GM23338 (cell line): Measurements from ENCODE around the gene FGGY. TPM values are rescaled to one million over a fixed set of nuclear protein-coding genes. Genes with fewer than 3 reads are reported as not detected.

ENCODE experiments used
- ATAC-seq: fragments of 200-7000 bp; cut with Tn5 transposase; 3 replicates; pipeline ENCODE4 v1.9.1; 2020
- DNase-seq: peaks from one replicate; pipeline ENCODE4 v3.0.0-alpha.2; 2015; ENCODE audit warnings: low spot score
- H2AFZ ChIP-seq: fragments of 200-600 bp; sonication (generic); 2 replicates; pipeline ENCODE4 v1.8.0; 2016; ENCODE audit warnings: antibody characterized with exemption, mild to moderate bottlenecking, moderate library complexity
- H3F3A ChIP-seq: fragments of 200-600 bp; sonication (generic); replicated peaks from 2 replicates; pipeline ENCODE4 v1.8.0; 2017; ENCODE audit warnings: antibody characterized with exemption, mixed run types, low read depth
- H3K27ac ChIP-seq: fragments of 200-600 bp; sonication (generic); 2 replicates; pipeline ENCODE4 v1.6.1; 2016; ENCODE audit warnings: low read depth
- H3K27me3 ChIP-seq: fragments of 200-600 bp; sonication (generic); 2 replicates; pipeline ENCODE4 v1.8.0; 2016; ENCODE audit warnings: mild to moderate bottlenecking, mixed run types, moderate library complexity; ENCODE audit not compliant: insufficient read depth
- H3K36me3 ChIP-seq: fragments of 200-600 bp; sonication (generic); 2 replicates; pipeline ENCODE4 v1.8.0; 2016; ENCODE audit warnings: mild to moderate bottlenecking; ENCODE audit not compliant: insufficient read depth
- H3K4me1 ChIP-seq: fragments of 200-600 bp; sonication (generic); 2 replicates; pipeline ENCODE4 v1.8.0; 2016; ENCODE audit warnings: mild to moderate bottlenecking, moderate library complexity; ENCODE audit not compliant: insufficient read depth
- H3K4me2 ChIP-seq: fragments of 200-600 bp; sonication (generic); 2 replicates; pipeline ENCODE4 v1.7.1; 2017; ENCODE audit warnings: mixed run types
- H3K4me3 ChIP-seq: fragments of 200-600 bp; sonication (generic); 2 replicates; pipeline ENCODE4 v1.6.1; 2016; ENCODE audit warnings: mixed run types
- H3K79me2 ChIP-seq: fragments of 200-600 bp; sonication (generic); replicated peaks from 2 replicates; pipeline ENCODE4 v1.8.0; 2017; ENCODE audit warnings: mild to moderate bottlenecking; ENCODE audit not compliant: insufficient read depth
- H3K9me2 ChIP-seq: fragments of 200-600 bp; sonication (generic); 2 replicates; pipeline ENCODE4 v1.8.0; 2017; ENCODE audit not compliant: insufficient read depth
- H4K20me1 ChIP-seq: fragments of 200-600 bp; sonication (generic); replicated peaks from 2 replicates; pipeline ENCODE4 v1.8.0; 2017; ENCODE audit warnings: mild to moderate bottlenecking; ENCODE audit not compliant: insufficient read depth
- H3K27ac Mint-ChIP-seq: 2 replicates; pipeline ENCODE4 v1.8.0; 2020; ENCODE audit warnings: inconsistent platforms, mild to moderate bottlenecking, moderate library complexity, mixed read lengths
- H3K27me3 Mint-ChIP-seq: 3 replicates; pipeline ENCODE4 v1.8.0; 2022; ENCODE audit warnings: low read depth, mild to moderate bottlenecking, moderate library complexity, mixed read lengths, inconsistent platforms; ENCODE audit not compliant: insufficient read depth, poor library complexity
- H3K36me3 Mint-ChIP-seq: 3 replicates; pipeline ENCODE4 v1.8.0; 2021; ENCODE audit warnings: low read depth, mild to moderate bottlenecking, inconsistent platforms, moderate library complexity, mixed read lengths
- H3K4me1 Mint-ChIP-seq: 3 replicates; pipeline ENCODE4 v1.8.0; 2020; ENCODE audit warnings: mild to moderate bottlenecking, inconsistent platforms, mixed read lengths
- H3K4me3 Mint-ChIP-seq: 3 replicates; pipeline ENCODE4 v1.8.0; 2021; ENCODE audit warnings: moderate library complexity, mild to moderate bottlenecking, inconsistent platforms, mixed read lengths
- H3K9me3 Mint-ChIP-seq: 3 replicates; pipeline ENCODE4 v1.8.0; 2020; ENCODE audit warnings: moderate library complexity, mild to moderate bottlenecking, inconsistent platforms, mixed read lengths
- CREB1 ChIP-seq: fragments of 250-450 bp; sonication (Bioruptor Pico); IDR thresholded peaks from 2 replicates; pipeline ENCODE4 v1.5.0; 2020; ENCODE audit warnings: low read depth, mild to moderate bottlenecking, moderate library complexity
- JUNB ChIP-seq: IDR thresholded peaks from one replicate; pipeline ENCODE4 v1.6.1; 2016; ENCODE audit warnings: antibody characterized with exemption; ENCODE audit not compliant: unreplicated experiment
- POLR2AphosphoS5 ChIP-seq: IDR thresholded peaks from 2 replicates; pipeline ENCODE4 v1.6.1; 2016; ENCODE audit warnings: antibody characterized with exemption, low read depth
- STAT1 ChIP-seq: IDR thresholded peaks from one replicate; pipeline ENCODE4 v1.6.1; 2016; ENCODE audit warnings: antibody characterized with exemption; ENCODE audit not compliant: unreplicated experiment
- ZNF331 ChIP-seq: fragments of 250-450 bp; sonication (Bioruptor Pico); IDR thresholded peaks from 2 replicates; pipeline ENCODE4 v1.5.0; 2020; ENCODE audit warnings: low read depth, mild to moderate bottlenecking, moderate library complexity
- polyA plus RNA-seq: library from polyadenylated mRNA; unstranded; fragments of >200 nt; fragmentation: Nextera tagmentation; extraction: Ambion mirVana; gene quantifications from 2 replicates; pipeline ENCODE4 v1.2.1, GENCODE V29; 2016
- total RNA-seq: library from RNA; depleted of rRNA; stranded (reverse); fragments of >200 nt; shearing (Covaris generic); gene quantifications from 2 replicates; pipeline ENCODE4 v1.2.3, GENCODE V29; 2014
- TF ChIP-seq, protein P1 (sequence below): fragments of 250-450 bp; sonication (Bioruptor Pico); IDR thresholded peaks from 2 replicates; pipeline ENCODE4 v1.5.0; 2020; ENCODE audit warnings: mild to moderate bottlenecking, moderate library complexity
- TF ChIP-seq, protein P2 (sequence below): IDR thresholded peaks from one replicate; pipeline ENCODE4 v1.6.1; 2018; ENCODE audit warnings: antibody characterized with exemption; ENCODE audit not compliant: unreplicated experiment
- TF ChIP-seq, protein P3 (sequence below): IDR thresholded peaks from 2 replicates; pipeline ENCODE4 v1.6.1; 2016; ENCODE audit warnings: antibody characterized with exemption
- TF ChIP-seq, protein P4 (sequence below), 2 experiments: fragments of 200-600 bp in 1 of 2; sonication (generic) in 1 of 2; conservative IDR thresholded peaks; 2 replicates each; pipeline versions ENCODE4 v1.5.1 to v1.6.1; 2016 to 2017; ENCODE audit warnings: antibody characterized with exemption in 2 of 2, low read depth in 2 of 2, mild to moderate bottlenecking in 2 of 2, moderate library complexity in 1 of 2

Gene FGGY
- total and polyA plus RNA-seq, 2 experiments from 2014 or later, result 10.9 to 21.4 TPM

DNA sequence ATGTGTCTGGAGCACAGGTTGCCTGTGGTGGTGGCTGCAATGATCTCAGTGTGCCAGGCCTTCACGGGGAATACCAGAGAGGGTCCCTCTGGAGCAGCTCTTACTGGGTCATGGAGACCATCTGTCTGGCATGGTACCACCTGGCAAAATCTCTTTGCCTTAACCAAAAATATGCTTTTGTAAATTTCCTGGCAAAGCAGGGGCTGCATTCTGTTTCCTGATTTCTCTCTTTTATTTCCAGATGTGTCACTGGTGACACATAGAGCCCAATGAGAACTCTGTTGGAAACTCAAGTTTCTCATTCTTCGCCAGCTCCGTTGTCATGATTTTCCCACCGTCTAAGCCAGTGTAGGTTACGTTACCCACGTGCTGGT is 136.5 kb downstream of the FGGY start (continued):
- TF ChIP-seq, protein P1, sequence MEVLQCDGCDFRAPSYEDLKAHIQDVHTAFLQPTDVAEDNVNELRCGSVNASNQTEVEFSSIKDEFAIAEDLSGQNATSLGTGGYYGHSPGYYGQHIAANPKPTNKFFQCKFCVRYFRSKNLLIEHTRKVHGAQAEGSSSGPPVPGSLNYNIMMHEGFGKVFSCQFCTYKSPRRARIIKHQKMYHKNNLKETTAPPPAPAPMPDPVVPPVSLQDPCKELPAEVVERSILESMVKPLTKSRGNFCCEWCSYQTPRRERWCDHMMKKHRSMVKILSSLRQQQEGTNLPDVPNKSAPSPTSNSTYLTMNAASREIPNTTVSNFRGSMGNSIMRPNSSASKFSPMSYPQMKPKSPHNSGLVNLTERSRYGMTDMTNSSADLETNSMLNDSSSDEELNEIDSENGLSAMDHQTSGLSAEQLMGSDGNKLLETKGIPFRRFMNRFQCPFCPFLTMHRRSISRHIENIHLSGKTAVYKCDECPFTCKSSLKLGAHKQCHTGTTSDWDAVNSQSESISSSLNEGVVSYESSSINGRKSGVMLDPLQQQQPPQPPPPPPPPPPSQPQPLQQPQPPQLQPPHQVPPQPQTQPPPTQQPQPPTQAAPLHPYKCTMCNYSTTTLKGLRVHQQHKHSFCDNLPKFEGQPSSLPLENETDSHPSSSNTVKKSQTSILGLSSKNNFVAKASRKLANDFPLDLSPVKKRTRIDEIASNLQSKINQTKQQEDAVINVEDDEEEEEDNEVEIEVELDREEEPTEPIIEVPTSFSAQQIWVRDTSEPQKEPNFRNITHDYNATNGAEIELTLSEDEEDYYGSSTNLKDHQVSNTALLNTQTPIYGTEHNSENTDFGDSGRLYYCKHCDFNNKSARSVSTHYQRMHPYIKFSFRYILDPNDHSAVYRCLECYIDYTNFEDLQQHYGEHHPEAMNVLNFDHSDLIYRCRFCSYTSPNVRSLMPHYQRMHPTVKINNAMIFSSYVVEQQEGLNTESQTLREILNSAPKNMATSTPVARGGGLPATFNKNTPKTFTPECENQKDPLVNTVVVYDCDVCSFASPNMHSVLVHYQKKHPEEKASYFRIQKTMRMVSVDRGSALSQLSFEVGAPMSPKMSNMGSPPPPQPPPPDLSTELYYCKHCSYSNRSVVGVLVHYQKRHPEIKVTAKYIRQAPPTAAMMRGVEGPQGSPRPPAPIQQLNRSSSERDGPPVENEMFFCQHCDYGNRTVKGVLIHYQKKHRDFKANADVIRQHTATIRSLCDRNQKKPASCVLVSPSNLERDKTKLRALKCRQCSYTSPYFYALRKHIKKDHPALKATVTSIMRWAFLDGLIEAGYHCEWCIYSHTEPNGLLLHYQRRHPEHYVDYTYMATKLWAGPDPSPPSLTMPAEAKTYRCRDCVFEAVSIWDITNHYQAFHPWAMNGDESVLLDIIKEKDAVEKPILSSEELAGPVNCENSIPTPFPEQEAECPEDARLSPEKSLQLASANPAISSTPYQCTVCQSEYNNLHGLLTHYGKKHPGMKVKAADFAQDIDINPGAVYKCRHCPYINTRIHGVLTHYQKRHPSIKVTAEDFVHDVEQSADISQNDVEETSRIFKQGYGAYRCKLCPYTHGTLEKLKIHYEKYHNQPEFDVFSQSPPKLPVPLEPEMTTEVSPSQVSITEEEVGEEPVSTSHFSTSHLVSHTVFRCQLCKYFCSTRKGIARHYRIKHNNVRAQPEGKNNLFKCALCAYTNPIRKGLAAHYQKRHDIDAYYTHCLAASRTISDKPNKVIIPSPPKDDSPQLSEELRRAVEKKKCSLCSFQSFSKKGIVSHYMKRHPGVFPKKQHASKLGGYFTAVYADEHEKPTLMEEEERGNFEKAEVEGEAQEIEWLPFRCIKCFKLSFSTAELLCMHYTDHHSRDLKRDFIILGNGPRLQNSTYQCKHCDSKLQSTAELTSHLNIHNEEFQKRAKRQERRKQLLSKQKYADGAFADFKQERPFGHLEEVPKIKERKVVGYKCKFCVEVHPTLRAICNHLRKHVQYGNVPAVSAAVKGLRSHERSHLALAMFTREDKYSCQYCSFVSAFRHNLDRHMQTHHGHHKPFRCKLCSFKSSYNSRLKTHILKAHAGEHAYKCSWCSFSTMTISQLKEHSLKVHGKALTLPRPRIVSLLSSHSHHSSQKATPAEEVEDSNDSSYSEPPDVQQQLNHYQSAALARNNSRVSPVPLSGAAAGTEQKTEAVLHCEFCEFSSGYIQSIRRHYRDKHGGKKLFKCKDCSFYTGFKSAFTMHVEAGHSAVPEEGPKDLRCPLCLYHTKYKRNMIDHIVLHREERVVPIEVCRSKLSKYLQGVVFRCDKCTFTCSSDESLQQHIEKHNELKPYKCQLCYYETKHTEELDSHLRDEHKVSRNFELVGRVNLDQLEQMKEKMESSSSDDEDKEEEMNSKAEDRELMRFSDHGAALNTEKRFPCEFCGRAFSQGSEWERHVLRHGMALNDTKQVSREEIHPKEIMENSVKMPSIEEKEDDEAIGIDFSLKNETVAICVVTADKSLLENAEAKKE, result no peak
- TF ChIP-seq, protein P2, sequence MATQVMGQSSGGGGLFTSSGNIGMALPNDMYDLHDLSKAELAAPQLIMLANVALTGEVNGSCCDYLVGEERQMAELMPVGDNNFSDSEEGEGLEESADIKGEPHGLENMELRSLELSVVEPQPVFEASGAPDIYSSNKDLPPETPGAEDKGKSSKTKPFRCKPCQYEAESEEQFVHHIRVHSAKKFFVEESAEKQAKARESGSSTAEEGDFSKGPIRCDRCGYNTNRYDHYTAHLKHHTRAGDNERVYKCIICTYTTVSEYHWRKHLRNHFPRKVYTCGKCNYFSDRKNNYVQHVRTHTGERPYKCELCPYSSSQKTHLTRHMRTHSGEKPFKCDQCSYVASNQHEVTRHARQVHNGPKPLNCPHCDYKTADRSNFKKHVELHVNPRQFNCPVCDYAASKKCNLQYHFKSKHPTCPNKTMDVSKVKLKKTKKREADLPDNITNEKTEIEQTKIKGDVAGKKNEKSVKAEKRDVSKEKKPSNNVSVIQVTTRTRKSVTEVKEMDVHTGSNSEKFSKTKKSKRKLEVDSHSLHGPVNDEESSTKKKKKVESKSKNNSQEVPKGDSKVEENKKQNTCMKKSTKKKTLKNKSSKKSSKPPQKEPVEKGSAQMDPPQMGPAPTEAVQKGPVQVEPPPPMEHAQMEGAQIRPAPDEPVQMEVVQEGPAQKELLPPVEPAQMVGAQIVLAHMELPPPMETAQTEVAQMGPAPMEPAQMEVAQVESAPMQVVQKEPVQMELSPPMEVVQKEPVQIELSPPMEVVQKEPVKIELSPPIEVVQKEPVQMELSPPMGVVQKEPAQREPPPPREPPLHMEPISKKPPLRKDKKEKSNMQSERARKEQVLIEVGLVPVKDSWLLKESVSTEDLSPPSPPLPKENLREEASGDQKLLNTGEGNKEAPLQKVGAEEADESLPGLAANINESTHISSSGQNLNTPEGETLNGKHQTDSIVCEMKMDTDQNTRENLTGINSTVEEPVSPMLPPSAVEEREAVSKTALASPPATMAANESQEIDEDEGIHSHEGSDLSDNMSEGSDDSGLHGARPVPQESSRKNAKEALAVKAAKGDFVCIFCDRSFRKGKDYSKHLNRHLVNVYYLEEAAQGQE, result no peak

DNA sequence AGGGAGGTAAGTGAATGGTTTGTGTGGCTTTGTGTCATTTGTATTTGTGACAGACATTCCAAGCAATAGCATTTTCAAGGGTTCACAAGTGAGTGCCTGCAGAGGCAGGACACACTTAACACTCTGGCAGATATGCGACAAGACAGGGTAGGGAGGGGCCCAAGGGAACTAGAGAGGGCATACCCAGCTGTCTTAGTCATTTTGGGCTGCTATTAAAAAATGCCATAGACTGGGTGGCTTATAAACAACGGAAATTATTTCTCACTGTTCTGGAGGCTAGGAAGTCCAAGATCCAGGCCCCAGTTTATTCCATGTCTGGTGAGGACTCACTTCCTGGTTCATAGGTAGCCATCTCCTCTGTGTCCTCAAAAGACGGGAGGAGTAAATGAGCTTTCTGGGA is 137.4 kb downstream of the FGGY start:
- H3K4me3 Mint-ChIP-seq, result no peak overlapping the region
- H3K4me1 Mint-ChIP-seq, result peaks cover 14% of the 10 kb centered on the region
- Histone ChIP-seq H3K79me2 (no peaks in the 10 kb centered on the region), H3F3A (no peaks in the 10 kb centered on the region), H3K4me3 (no peak overlapping the region), H3K4me2 (no peak overlapping the region), H2AFZ (no peak overlapping the region), H4K20me1 (no peaks in the 10 kb centered on the region), H3K9me2 (0 out of 2 replicates have a peak, but pooled peaks cover 6% of the 10 kb centered on the region), H3K27ac (no peak overlapping the region), H3K27me3 (no peaks in the 10 kb centered on the region), H3K4me1 (no peaks in the 10 kb centered on the region; the same call in 1 of the 2 replicates), H3K36me3 (no peaks in the 10 kb centered on the region)
- H3K36me3 Mint-ChIP-seq, result no peaks in the 10 kb centered on the region
- peaks cover 3% of the 10 kb centered on the region for H3K27me3 Mint-ChIP-seq
- H3K27ac Mint-ChIP-seq, result no peak overlapping the region; the same call in 1 of the 2 replicates
- H3K9me3 Mint-ChIP-seq, result no peaks in the 10 kb centered on the region
- ATAC-seq (no peak), DNase-seq (no peak)
- no peak for TF ChIP-seq ZNF331 (CRISPR knock-in tag)
- no peak for TF ChIP-seq CREB1
- TF ChIP-seq STAT1, result no peak
- TF ChIP-seq JUNB, result no peak
- TF ChIP-seq, protein P3, sequence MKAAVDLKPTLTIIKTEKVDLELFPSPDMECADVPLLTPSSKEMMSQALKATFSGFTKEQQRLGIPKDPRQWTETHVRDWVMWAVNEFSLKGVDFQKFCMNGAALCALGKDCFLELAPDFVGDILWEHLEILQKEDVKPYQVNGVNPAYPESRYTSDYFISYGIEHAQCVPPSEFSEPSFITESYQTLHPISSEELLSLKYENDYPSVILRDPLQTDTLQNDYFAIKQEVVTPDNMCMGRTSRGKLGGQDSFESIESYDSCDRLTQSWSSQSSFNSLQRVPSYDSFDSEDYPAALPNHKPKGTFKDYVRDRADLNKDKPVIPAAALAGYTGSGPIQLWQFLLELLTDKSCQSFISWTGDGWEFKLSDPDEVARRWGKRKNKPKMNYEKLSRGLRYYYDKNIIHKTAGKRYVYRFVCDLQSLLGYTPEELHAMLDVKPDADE, result no peak
- TF ChIP-seq, protein P4, sequence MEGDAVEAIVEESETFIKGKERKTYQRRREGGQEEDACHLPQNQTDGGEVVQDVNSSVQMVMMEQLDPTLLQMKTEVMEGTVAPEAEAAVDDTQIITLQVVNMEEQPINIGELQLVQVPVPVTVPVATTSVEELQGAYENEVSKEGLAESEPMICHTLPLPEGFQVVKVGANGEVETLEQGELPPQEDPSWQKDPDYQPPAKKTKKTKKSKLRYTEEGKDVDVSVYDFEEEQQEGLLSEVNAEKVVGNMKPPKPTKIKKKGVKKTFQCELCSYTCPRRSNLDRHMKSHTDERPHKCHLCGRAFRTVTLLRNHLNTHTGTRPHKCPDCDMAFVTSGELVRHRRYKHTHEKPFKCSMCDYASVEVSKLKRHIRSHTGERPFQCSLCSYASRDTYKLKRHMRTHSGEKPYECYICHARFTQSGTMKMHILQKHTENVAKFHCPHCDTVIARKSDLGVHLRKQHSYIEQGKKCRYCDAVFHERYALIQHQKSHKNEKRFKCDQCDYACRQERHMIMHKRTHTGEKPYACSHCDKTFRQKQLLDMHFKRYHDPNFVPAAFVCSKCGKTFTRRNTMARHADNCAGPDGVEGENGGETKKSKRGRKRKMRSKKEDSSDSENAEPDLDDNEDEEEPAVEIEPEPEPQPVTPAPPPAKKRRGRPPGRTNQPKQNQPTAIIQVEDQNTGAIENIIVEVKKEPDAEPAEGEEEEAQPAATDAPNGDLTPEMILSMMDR (conservative IDR thresholded peaks at IDR 0.05; ENCODE audit: low read depth in 2 of 2), result no peak
- TF ChIP-seq POLR2AphosphoS5, result no peak
